ENCODE results near the gene LIN7C.

- TF ChIP-seq CTCF (IDR thresholded peaks at IDR 0.05; ENCODE audit: low read depth, low read length, missing input control) (no peak), TAF1 (conservative IDR thresholded peaks at IDR 0.05) (no peak), MAX (IDR thresholded peaks at IDR 0.05) (no peak), RXRA (IDR thresholded peaks at IDR 0.05) (no peak), REST (IDR thresholded peaks at IDR 0.05) (no peak), ZBTB33 (IDR thresholded peaks at IDR 0.05) (no peak), HNF4A (conservative IDR thresholded peaks at IDR 0.05) (no peak)
Observed at GRCh38 chr11:27477831-27478230, 28.7 kb downstream of the LIN7C start.

Data from liver (tissue), 3 donors.